ENCODE results near the gene NAA30. TPM values are rescaled to one million over a fixed set of nuclear protein-coding genes. Genes with fewer than 3 reads are reported as not detected.

Gene NAA30
- total RNA-seq, 1 donor from 2014 or later: 20.8 TPM

Other genes starting within 250 kb of the NAA30 start
- gene EXOC5, start 121.7 kb upstream of the NAA30 start, total RNA-seq: 75.9 and 76.6 TPM in 2 replicates
- gene AP5M1, start 121.6 kb upstream of the NAA30 start, total RNA-seq: 38.7 and 48.2 TPM in 2 replicates
- gene CCDC198, start 103.3 kb downstream of the NAA30 start, total RNA-seq: not detected in 2 replicates